Left renal pelvis (tissue), 4 donors: Measurements from ENCODE around the gene RAB20. TPM values are rescaled to one million over a fixed set of nuclear protein-coding genes. Genes with fewer than 3 reads are reported as not detected.
"Not testable (repeated sequence)": the region's sequence is repeated elsewhere in the genome, so short reads cannot be mapped to it uniquely, and the experiment has no call there.

Source experiments
- DNase-seq, 4 donors: peaks; one replicate each; pipeline ENCODE4 v3.0.0-alpha.2; 2013; ENCODE audit warnings: low read depth in 4 of 4, low spot score in 3 of 4
- polyA plus RNA-seq, 4 donors: library from polyadenylated mRNA; unstranded; fragments of 120-200 nt; gene quantifications; one replicate each; pipeline ENCODE4 v1.2.1, GENCODE V29; 2013; ENCODE audit not compliant: insufficient read length in 4 of 4

The RAB20 gene
- polyA plus RNA-seq, 4 donors, result 6.9 to 9.7 (median 7.9) TPM

- no peak for DNase-seq
These were observed 5.8 kb downstream of the RAB20 start for GRCh38 chr13:110555601-110556223.

DNA sequence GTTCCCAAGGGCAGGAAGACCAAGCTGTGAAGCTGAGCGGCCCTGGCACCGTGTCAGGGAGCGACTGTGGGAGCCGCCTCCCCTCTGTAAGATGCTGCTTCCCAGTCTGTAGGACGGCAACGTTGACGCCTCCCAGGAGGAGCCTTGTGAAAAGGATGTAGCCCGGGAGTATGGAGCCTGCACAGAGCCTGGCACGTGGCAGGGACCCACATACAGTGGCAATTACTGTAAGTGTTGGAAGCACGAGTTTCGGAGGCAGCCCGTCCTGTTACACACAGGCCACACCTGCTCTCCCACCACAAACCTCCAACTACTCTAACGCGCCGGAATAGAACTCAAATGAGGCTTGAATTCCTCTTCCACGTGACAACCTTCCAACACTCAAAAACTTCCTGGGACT lies 6.6 kb downstream of the RAB20 start:
- no peak for DNase-seq

DNA sequence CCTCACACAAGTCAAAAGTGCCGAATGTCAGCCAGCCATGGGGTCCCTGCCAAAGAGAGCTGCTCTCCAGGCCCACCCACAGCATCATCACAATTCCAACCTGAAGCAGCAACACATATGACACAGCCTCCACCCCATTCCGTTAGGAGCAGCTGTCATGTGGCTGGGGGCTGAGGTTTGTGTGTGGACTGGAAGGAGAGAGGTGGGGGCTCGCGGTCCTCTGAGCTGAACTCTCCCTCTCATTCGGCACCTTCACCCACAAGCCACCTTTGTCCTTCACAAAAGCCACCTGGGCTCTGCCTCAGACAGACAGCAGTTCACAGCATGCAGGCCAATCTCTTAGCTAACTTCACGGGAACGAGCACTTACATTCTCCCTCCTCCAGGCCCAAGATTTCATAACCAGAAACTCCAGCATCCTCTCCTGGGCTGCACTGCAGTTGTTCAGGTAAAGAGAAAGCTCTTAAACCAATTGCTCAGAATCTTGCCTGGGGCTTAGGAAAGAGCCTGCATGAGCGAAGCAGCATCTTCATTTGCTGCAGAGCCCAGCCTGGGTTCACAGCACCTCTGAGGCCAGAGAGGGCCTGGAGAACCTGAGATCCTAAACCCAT lies 7.2 kb downstream of the RAB20 start:
- no peak for DNase-seq

DNA sequence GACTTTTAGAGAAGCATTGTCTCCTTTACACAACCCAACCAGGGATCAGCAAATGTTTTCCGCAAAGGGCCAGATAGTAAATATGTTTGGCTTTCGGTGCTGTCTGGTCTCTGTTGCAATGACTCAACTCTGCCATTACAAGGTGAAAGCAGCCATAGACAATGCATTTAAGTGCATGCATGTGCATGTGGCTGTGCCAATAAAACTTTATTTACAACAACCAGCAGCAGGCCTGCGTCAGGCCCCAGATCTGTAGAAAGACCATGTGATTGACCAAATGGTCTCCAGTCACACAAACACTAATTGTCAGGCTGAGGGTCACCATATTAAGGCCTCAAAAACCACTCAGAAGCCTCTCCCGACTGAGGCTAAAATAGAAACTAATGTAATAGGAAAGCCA lies 8.1 kb downstream of the RAB20 start:
- DNase-seq, result no peak

- no peak for DNase-seq
These were observed 8.8 kb downstream of the RAB20 start for GRCh38 chr13:110552767-110553166.

DNA sequence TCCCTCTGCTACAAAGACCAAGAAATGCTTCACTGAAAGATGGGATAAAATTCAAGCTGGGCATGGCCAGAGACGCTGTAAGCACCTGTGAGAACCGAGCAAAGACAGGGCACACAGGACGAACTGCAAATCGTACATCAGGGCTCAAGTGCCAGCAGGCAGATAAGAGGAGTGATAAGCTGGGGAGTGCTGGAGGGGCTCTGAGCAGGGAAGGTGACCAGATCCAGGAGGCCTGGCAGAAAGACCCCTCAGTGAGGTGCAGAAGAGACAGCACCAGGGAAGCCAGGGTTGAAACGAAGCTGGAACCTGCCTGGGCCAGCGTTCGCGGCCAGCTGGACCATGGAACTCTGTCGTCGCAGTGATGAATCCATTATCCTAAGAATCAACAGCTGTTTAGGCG lies 10.2 kb downstream of the RAB20 start:
- DNase-seq, result no peak

GRCh38 chr13:110549795-110550160 lies 11.7 kb downstream of the RAB20 start:
- DNase-seq, result no peak

DNA sequence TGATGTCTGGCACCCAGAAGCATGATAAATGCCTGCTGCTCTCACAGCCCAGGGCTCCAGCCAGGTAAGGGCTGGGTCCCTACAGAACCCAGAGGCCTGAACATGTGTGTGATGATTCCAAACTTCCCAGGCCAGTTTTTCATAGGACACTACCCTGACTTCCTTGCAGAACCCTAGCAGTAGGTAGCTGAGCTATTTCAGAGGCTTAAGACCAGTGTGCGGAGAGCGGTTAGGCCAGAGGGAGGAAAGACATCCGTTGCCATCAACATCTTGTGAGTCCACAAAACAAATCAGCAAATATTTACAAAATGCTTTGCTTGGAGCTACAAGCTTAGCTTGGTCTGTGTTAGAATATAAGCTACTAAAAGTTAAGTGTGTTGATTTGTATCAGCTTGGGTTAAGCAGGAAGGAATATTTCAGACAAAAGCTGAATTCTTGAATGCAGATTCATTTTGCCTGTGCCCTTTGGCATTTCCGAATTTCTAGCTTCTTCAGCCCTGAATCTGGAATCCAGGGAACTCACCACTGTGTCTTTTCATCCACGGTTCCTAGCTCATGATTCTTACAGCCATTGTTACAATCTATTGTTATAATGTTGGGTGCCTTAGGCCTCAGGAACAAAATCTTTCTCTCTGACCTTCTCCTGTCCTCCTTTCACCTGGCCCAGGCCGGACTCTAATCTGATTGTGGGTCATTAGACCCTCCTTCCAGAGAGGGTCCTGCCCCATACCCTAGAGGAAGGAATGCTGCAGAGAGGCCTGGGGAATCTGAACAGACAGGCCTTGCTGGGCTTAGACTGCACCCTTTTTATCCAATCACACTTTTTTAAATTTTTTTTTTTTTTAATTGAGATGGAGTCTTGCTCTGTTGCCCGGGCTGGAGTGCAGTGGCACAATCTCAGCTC lies 12.4 kb downstream of the RAB20 start:
- no peak for DNase-seq

GRCh38 chr13:110546926-110547325 lies 14.6 kb downstream of the RAB20 start:
- no peak for DNase-seq

DNA sequence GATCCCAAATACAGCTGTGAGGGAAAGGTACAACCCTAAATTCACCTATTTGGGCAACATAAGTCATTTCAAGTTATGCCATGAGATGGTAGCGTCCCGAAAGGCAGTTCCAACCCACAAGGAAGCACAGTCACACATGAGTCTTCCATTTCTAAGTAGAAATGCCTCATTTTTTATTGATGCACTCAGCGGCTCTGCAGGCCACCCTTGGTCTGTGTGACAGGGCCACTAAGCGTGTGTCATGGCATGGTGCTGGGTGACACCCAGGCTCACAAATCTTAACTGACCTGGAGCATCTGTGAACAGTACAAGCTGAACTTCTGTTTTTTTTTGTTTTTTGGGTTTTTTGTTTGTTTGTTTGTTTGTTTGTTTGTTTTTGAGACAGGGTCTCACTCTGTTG lies 15.1 kb downstream of the RAB20 start:
- no peak for DNase-seq

DNA sequence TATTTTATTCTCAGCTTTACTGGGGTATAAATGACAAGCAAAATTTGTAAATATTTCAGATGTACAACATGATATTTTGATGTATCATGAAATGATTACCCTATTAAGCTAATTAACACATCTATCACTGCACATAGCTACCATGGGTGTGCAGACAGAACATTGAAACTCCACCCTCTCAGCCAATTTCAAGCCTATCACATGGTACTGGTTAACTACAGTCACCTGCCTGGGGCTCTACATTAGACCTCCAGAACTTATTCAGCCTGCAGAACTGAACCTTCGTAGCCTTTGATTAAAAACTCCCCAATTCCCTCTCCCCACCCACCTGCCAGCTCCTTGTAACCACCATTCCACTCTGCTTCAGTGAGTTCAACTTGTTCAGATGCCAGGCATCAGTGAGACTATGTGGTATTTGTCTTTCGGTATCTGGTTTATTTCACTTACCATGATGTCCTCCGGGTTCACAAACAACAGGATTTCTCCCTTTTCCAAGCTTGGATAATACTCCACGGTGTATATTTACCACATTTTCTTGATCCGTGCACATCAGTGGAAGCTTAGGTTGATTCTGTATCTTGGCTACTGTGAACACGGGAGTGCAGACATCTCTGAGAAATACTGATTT lies 19.2 kb downstream of the RAB20 start:
- no peak for DNase-seq

GRCh38 chr13:110541526-110541920 lies 20.0 kb downstream of the RAB20 start:
- no peak for DNase-seq

DNA sequence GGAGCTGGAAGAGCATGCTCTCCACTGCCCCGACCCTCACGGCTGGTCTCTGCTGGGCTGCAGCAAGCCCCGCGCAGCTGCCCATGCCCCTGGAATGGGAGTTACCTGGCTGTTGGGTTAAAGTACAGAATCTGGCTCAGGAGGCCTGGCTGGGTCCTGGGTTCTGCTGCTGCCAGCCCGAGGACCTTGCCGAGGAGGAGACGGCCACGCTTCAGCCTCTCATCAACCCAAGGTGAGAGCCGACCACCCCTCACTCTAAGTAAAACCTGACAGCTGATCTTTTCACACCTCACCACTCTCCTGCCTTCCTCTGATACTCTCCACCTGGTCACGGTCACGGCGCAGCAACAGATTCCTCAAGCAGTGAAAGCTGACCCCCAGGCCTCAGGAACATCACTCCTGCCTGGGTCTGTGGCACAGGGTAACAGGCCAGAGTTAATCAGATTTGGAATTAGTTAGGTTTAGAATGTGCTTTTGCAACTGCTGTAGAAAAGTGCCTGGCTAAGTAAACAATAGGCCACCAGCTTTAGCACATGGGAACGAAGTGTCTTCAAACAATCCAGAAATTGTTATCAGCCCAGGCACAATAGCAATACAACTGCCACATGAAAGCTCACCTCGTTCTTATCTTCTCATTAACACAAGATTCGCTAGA lies 20.5 kb downstream of the RAB20 start:
- no peak for DNase-seq

DNA sequence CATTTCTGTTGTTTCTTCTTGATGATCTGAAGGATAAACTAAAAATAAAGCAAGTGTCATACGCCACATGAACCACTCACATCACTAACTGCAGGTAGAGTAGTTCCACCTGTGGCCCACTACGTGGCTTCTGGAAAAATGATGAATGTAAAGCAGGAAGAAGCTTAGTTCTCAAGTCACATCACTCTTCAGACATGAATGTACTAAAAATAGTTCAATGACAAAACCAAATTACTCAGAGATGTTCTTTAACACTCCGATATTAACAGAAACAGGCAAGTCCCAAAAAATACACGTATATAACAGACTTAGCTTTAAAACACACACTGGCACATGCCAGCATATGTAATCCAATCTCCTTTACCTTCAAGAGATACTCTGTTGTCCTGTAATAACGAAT lies 21.6 kb downstream of the RAB20 start:
- no peak for DNase-seq

DNA sequence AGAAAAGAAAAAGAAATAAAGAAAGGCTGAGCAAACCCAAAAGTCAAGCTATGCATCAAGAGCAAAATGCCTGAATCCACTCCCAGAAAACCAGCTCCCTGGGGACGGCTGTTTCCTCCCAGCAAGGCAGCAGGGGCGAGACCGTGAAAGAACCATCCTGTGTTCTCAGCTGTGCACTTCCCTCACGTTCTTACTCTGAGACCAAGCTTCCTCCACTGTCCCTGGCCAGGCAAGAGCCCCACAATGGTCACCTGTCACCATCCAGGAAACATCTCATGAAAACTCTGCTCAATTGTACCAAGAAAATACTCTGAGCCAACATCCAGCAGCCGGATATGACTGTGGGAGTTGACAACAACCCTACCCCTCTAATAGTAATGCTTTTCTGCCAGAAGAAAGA lies 22.9 kb downstream of the RAB20 start:
- no peak for DNase-seq

GRCh38 chr13:110536006-110536693 lies 25.4 kb downstream of the RAB20 start:
- DNase-seq, result no peak

- no peak for DNase-seq
These were observed 26.0 kb downstream of the RAB20 start for GRCh38 chr13:110535526-110535925.

DNA sequence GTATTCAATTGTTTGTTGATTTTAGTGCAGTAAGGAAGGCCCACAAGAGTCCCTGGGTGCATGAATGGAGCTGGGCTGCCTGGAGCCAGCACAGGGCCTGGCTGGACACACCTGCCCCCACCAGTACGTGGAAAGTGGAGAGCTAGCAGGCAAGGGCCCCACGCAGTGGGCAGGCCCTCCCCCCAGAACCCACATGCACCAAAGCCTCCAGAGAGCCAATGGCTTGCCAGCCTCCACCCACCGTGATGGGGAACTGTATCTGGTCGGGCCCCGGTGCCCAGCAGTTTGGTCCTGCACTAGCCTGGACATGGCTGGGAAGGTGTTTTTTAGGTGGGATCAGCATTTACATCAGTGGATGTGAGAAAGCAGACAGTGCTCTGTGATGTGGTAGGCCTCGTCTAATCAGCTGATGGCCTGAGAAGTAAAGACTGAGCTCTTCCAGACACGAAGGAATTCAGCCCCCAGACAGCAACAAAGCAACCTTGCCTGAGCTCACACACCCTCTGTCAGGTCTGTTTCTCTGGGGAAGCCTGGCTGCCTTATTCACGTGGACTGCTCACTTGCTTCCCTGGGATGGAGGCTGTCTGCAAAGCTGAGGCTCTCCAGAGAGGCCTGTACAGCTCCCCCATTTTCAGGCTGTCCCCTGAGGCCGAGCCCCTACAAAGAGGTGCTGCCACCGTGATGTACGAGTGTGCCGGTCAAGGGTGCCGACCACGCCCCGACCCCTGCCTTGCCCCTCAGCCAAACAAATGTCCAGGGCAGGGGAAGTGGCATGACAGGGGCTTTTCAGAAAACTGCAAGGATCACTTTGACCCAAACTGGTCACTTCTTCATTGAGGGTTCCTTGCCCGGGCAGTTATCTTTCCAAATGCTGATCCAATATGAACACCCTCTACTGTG lies 27.5 kb downstream of the RAB20 start:
- DNase-seq, result no peak

- not testable (repeated sequence) for DNase-seq
These were observed 29.3 kb downstream of the RAB20 start for GRCh38 chr13:110532258-110532657.
